ENCODE results near the gene CASP9.
"Not testable (repeated sequence)": the region's sequence is repeated elsewhere in the genome, so short reads cannot be mapped to it uniquely, and the experiment has no call there.

Gene CASP9

DNA sequence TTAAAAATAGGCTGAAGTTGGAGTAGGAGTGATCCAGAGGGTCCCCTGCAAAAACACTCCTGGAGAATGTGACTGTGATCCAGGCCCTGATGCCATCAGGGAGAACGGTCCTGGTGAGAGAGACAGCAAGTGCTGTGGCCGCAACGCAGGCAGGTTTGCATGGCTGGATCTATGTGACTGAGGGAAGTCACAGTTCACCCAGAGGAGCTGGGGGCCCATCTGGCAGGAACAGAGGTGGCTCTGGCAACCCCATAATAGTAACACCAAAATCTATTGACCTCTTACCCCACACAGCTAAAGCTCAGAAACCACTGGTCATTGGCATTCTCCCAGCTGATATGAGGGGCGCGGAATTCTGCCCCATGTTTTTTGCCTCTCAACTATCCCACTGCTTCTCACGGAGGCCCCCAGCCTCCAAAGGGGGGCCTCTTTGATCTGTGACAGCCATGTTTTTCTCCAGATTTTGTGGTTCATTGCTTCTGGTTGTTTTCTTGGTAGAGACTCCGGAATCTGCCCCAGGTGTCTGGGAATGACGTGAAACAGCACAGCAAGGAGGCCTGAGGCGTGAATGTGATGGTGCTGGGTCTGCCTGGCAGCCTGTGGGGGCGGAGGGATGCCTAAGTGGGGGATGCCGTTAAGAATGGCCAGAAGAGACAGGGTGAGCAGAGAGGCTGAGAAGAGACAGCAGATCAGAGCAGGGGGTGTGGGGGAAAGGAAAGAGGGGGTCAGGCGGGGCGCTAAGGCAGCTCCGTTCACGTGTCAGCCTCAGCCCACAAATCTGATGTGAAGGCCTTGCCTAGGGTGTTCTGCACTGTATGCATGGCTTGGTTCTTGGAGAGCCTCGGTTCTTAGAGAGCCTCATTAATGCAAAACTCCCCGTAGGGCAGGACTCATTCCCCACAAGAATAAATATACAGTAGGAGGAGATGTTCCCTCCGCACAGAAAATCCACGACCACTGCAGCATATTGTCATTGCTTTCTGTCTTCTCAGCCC is 23.5 kb downstream of the CASP9 start:
- DNase-seq (ENCODE audit: low spot score), result no peak

DNA sequence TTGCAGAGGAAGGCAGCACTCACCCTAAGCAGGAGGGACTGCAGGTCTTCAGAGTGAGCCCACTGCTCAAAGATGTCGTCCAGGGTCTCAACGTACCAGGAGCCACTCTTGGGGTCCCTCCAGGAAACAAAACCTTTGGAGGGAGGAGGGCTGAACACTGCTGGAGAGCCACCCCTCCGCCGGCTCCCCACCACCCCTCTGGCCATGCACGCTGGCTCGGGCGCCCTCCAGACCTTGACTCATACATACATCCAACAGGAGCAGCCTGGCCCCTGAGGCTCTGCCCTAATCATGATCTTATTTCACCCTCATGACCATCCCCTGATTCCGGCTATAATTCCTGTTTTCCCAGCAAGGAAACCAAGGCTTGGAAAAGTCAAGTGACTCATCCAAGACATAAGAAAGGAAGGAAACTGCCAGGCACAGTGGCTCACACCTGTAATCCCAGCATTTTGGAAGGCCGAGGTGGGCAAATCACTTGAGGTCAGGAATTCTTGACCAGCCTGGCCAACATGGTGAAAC is 30.1 kb downstream of the CASP9 start:
- DNase-seq (ENCODE audit: low spot score), result no peak

DNA sequence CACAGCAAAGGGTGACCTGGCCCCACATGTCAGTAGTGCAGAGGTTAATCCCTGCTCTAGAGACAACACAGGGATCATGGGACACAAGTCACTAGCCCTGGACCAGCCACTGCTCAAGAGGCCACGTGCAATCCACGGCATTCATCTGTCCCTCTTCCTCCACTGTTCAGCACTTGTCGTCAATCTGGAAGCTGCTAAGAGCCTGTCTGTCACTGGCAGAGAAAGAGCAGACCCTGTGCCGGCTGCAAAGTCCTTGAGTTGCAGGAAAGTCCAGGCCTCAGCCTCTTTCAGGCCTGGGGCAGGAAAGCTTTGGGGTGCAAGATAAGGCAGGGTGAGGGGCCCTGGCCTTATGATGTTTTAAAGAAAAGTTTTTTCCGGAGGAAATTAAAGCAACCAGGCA is 31.4 kb downstream of the CASP9 start:
- DNase-seq (ENCODE audit: low spot score), result no peak

DNA sequence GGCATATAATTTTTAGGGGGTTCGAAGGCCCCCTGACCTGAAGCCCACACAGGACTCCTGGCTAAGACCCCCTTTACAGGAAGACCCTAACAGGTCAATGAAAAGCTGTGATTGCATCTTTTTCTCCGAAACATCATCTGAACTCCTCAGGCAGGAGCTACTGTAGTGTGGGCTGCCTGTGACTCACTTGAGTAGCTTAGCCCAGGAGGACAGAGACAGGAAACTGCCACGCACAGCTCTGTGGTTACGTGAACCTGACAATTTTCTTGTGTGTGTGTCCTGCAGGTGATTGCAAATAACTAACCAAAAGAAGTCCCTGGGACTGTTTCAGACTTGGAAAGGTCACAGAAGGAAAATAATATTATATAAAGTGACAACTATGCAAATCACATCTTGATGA is 33.0 kb downstream of the CASP9 start:
- DNase-seq (ENCODE audit: low spot score), result not testable (repeated sequence)

DNA sequence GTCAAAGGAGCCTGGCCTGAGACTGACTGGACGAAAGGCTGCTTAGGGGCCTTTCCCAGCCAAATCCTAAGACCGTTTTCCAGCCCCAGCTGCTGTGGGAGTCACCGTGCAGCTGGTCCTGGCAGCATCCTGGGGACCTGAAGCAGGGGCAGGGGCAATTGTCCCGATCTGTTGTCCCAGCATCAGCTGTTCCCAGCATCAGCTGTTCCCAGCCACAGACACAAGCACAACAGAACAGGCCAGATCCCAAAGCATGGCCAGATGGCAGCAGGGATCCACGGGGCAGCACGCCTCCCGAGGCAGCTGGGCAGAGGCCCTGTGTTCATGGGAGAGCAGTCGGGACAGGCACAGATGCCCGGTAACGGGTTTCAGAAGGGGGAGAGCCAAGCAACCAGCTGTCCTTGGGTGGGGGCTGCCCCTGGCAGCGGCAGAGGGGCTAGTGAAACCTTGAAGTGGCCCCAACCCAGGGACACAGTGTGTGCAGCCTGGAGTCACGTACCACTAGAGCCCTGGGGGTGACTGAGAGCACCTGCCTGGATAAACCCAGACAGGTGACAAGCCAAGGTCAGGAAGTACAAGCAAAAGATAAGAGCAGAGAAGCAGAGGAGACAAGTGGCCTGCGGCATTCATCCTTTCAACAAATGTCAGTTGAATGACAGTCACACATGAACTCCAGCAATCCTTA is 34.8 kb downstream of the CASP9 start:
- no peak for DNase-seq (ENCODE audit: low spot score)

DNA sequence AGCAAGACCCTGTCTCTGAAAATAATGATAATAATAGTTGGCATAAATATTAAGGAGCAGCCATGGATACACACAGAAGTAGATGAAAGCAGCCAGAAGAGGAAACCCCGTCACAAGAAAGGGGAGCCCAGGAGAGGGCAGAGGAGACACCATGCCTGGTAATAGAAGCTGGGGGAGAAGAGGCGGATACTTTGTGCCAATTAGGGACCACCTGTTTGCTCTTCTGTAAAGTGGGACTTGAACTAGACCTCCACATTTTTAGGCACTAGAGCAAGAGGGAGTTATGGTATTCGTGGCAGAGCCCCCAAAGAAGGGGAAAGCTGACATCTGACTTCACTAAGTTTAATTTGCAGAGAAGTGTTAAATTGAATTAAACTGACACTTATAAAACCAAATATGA is 35.6 kb downstream of the CASP9 start:
- DNase-seq (ENCODE audit: low spot score), result no peak

DNA sequence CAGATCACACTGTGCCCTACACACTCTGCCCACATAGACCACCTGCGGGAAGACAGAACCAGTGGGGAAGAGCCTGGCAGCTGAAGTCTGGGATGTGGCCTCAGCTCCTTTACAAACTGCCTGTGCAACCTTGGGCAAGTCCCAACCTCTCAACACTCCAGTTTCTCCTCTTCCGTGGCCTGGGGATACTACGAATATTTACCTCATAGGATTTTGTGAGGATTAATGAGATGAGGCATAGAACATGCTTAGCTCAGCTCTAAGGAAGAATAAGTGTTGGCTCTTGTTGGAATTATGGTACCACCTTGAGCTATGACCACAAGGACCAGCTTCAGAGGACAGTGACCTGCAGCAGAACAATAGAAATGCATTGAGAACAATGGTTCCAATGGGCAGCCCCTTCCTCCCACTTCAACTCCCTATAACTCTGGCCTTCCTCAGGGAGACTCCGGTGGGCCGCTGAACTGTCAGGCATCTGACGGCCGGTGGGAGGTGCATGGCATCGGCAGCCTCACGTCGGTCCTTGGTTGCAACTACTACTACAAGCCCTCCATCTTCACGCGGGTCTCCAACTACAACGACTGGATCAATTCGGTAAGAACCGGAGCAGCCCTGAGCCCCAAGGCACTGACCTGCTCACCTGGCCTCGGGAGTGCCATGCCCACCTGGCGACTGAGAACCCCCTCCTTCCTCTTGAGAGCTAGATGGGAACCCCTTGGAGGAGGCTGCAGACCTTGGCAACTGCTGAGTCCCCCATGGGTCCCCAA is 37.0 kb downstream of the CASP9 start:
- DNase-seq (ENCODE audit: low spot score), result not testable (repeated sequence)

DNA sequence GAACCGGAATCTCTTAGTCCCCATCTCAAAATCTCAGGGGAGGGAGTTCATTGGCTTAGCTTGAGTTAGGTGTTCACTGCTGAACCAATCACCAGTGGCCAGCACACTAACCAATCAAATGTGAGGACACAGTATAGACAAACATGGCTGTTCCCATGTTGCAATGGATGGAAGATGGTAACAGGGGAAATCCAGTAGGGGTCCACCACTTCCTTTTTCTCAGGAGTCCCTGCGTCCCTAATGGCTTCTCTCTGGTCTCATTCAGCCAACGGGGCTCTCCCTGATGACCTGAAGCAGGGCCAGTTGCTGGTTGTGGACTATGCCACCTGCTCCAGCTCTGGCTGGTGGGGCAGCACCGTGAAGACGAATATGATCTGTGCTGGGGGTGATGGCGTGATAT is 38.4 kb downstream of the CASP9 start:
- no peak for DNase-seq (ENCODE audit: low spot score)

DNA sequence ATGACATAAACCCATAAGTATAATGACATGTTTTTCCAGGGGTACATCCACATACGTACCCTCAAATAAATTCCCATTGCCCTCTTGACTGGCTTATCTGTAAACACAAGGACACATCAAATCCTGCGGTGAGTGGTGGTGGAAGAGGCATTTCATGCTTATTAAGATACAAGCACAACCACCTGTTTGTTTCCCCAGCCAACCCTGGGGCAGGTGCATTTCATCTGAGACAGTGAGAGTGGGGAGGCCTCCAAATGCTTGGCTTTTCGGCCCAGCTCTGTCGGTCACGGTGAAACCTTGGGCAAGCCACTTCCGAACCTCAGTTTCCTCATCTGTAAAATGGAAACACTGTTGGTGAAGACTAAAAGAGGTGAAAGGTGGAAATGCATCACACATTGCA is 39.6 kb downstream of the CASP9 start:
- DNase-seq (ENCODE audit: low spot score), result not testable (repeated sequence)

DNA sequence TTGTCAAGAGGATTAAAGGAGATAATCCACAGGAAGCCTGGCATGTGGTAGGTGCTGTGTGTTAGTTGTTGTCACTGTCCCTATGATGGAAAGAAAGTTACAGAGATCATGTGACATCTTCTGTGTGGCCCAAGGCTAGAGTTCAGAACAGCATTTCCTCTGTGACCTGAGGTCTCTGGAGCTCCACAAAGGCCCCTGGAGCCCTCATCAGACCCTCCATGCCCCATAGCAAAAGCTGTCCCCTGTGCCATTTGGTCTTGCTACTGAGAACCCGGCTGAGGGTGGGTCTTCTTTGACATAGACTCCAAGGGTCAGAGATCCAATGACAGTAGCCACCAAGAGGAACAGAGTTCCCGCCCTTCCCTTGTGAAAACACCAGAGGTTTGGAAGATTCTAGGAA is 40.0 kb downstream of the CASP9 start:
- no peak for DNase-seq (ENCODE audit: low spot score)

DNA sequence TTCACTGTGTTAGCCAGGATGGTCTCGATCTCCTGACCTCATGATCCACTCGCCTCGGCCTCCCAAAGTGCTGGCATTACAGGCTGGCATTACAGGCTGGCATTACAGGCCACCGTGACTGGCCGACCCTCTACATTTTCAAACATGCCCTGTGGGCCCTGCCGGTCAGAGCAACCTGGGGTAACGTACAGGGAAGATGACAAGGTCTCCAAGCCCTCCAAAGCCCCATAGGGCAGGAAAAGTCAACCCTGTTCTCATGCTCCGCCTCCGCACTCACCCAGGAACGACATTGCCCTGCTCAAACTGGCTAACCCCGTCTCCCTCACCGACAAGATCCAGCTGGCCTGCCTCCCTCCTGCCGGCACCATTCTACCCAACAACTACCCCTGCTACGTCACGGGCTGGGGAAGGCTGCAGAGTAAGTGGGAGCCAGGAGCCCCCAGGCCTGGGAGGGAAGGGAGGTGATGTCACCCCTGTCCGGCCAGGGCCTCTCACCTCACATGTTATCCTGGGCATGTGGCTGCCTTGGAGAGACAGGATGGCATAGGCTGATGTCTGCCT is 41.0 kb downstream of the CASP9 start:
- DNase-seq (ENCODE audit: low spot score), result not testable (repeated sequence)

DNA sequence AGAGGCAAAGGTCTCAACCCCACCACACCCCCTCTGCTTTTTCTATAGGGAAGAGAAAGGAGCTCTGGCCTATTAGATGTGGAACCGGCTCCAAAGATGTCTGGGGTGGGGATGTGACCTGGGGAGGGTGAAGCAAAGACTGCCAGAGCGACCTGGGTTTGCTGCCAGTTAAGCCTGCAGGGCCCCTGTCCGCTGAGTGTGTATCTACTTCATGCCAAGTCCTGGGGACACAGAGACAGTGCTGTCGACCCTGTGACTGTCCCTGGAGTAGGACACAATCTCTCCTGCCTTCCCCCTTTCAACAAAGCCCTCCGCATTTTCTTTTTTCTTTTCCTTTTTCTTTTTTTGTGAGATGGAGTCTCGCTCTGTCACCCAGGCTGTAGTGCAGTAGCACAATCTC is 41.6 kb downstream of the CASP9 start:
- DNase-seq (ENCODE audit: low spot score), result not testable (repeated sequence)

DNA sequence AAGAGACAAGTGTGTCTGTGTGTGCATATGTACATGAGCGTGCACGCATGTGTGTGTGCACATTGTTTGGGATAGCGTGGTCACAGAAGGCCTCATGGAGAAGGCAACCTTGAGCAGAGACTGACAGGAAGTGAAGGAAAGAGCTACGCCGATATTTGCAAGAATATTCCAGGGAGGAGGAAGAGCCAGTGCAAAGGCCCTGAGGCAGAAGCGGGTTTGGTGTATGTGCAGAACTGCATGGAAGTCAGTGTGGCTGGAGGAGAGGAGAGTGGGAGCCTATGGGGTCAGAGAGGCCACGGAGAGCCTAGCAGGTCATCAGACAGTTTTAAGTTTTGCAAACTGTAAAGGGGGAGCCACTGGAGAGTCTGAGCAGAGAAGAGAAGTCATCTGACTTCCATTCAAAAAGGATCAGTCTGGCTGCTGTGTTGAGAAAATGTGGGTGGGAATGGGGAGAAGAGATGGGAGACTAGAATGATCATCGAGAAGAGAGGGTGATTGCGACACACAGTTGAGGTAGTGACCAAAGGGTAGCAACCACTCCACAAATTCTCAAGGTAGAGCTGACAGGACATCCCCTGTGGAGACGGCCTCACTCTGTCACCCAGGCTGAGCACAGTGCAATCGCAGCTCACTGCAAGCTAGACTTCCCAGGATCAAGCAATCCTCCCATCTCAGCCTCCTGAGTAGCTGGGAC is 44.2 kb downstream of the CASP9 start:
- DNase-seq (ENCODE audit: low spot score), result no peak

DNA sequence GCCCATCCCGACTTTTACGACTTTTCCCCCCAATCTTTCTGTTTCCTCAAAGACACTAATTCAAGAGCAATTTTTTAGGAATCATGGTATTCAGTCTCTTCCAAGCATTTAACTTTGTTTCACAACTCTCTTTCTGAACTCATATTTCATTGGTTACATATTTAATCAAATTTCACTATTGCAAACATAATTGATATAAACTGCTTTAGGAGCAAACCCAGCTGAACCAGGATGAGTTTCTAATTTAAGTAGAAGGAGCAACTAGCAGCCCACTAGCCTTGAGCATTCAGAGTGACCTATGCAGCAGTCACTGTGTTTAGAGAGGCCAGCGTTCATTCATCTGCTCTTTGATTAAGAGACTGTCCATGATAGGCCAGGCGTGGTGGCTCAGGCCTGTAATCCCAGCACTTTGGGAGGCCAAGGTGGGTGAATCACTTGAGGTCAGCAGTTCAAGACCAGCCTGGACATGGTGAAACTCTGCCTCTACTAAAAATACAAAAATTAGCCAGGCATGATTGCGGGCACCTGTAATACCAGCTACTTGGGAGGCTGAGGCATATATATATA is 46.3 kb downstream of the CASP9 start:
- no peak for DNase-seq (ENCODE audit: low spot score)

DNA sequence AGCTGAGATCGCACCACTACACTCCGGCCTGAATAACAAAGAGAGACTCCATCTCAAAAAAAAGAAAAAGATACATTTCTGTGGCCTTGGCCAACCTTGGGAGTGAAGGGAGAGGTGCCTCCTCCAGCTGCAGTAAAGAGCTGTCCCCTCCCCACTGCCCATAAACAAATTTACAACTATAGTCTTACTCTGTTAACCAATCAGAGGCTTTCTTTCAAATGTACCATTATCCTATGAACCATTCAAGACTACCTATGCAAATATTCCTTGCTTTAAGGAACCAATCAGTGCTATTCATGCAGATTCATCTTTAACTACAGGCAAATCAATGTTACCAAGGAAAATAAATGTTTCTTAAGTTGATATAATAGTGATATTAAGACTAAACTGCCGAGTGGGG is 47.1 kb downstream of the CASP9 start:
- DNase-seq (ENCODE audit: low spot score), result no peak

DNA sequence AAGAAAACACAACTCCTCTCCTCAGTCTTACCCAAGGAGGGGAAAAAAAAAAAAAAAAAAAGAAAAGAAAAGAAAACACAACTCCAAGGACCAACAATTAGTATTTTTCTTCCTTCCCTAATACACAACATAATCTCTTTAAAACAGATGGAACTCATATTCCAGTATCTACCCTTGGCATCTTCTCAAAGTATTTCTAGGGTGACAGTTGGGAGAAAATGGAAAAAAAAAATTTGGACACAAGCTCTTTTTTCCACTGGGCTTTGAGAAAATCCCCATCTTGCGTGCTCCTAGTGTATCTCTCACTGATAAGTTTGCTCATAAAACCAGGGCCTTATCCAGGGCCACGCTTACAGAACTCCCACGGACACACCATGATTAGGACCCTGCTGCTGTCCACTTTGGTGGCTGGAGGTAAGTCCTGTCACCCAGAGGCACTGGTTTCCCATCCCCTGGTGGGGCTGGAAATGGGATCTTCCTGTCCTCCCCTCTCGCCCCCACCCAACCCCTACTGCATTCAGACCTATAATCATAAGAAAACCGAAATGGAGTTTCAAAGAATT is 48.2 kb downstream of the CASP9 start, which contains the start of gene CELA2B:
CELA2B (plus strand) TSS at position 353 of the 563 bp plus-strand sequence; CDS start at position 375, 22 bp downstream.
- DNase-seq (ENCODE audit: low spot score), result no peak

DNA sequence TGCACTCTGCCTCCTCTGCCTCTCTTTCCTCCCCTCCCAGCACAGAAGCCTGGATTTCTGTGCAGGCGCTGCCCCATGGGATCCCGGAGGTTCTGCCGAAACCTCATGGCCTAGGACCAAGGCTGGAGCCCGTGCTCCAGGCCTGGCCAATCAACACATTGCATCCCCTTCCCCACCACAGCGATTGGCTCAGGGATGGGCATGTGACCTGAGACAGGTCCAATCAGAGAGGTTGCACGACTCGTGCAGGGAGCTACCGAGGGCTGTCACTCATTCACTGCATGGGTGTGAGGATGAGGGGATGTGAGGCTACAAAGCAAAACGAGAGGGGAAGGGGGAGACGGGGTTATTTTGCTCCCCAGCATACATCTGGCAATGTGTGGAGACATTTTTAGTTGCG is 51.4 kb downstream of the CASP9 start:
- no peak for DNase-seq (ENCODE audit: low spot score)

DNA sequence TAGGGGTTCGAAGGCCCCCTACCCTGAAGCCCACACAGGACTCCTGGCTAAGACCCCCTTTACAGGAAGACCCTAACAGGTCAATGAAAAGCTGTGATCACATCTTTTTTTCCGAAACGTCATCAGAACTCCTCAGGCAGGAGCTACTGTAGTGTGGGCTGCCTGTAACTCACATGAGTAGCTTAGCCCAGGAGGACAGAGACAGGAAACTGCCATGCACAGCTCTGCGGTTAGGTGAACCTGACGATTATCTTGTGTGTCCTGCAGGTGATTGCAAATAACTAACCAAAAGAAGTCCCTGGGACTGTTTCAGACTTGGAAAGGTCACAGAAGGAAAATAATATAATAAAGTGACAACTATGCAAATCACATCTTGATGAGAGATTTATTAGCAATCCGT is 52.3 kb downstream of the CASP9 start:
- not testable (repeated sequence) for DNase-seq (ENCODE audit: low spot score)

DNA sequence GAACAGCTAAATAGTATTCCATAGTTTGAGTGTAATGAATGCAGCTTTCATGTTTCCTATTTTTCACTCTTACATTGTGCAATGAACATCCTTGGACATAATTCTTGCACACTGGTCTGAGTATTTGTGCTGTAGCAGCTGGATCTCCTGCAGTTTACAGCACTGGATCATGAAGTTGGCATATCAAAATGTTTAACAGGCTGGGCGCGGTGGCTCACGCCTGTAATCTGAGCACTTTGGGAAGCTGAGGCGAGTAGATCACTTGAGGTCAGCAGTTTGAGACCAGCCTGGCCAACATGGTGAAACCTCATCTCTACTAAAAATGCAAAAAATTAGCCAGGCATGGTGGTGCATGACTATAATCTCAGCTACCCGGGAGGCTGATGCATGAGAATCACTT is 52.9 kb downstream of the CASP9 start:
- not testable (repeated sequence) for DNase-seq (ENCODE audit: low spot score)

DNA sequence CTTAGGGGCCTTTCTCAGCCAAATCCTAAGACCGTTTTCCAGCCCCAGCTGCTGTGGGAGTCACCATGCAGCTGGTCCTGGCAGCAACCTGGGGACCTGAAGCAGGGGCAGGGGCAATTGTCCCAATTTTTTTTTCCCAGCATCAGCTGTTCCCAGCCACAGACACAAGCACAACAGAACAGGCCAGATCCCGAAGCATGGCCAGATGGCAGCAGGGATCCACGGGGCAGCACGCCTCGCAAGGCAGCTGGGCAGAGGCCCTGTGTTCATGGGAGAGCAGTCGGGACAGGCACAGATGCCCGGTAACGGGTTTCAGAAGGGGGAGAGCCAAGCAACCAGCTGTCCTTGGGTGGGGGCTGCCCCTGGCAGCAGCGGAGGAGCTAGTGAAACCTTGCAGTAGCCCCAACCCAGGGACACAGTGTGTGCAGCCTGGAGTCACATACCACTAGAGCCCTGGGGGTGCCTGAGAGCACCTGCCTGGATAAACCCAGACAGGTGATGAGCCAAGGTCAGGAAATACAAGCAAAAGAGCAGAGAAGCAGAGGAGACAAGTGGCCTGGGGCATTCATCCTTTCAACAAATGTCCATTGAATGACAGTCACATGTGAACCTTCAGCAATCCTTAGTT is 54.1 kb downstream of the CASP9 start:
- DNase-seq (ENCODE audit: low spot score), result not testable (repeated sequence)
